Activated CD4-positive, alpha-beta T cell treated with anti-CD3 and anti-CD28 coated beads for 24 hours (primary cell): Measurements from ENCODE around the gene IP6K1.
"Not testable (repeated sequence)": the region's sequence is repeated elsewhere in the genome, so short reads cannot be mapped to it uniquely, and the experiment has no call there.

ENCODE experiments used
- DNase-seq, 2 donors: peaks; one replicate each; pipeline ENCODE4 v3.0.0-alpha.2; 2020; ENCODE audit warnings: low read depth in 2 of 2

The IP6K1 gene

GRCh38 chr3:49712166-49712565 lies 74.2 kb downstream of the IP6K1 start:
- DNase-seq = no peak

DNA sequence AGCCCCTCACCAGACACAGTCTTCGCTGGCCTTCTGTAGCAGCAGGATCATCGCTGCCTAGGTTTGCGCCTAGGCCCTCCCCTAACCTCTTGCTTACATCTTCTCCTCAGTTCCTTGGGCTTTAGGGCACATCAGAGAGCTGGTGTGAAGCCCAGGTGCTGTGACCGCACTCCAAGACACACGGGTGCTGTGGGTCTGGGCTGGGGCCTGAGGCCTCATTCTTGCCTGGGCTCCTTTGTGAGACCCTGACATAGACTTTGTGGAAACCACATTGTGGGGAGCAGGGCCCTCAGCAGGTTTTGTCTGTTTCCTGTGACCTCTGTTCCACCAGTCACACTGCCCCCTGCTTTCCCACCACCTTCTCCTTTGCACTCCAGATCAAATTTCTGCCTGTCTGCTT lies 74.9 kb downstream of the IP6K1 start:
- DNase-seq = no peak

DNA sequence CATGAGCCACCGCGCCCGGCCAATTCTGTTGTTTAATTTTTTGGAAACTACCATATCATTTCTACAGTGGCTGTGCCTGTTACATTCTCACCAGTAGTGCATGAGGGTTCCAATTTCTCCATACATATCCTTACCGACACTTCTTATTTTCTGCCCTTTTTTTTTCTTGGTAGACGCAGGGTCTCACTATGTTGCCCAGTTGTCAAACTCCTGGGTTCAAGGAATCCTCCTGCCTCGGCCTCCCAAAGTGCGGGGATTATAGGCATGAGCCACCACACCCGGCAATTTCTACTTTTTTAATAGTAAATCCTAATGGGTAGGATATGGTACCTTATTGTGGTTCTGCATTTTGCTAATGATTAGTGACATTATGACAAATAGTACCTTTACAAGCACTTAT lies 76.5 kb downstream of the IP6K1 start:
- no peak for DNase-seq

DNA sequence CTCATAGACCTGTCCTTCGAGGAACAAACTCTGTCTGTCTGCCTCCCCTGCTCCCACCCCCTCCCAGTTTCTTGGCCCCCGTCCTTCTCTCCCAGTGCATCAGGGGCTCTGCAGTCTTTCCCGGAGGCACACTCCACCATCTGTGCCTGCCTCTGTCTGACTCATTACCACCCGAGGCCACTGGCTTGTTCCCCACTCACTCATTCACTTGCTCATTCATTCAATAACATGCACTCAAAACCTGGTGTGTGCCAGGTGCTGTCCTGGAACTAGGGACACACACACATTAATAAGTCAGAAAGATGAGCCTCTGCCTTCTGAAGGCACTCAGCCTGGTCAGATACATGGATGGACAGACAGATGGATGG lies 79.2 kb downstream of the IP6K1 start:
- no peak for DNase-seq

- DNase-seq = no peak
These were observed 79.8 kb downstream of the IP6K1 start for GRCh38 chr3:49706456-49707112.

- DNase-seq = no peak
These were observed 80.9 kb downstream of the IP6K1 start for GRCh38 chr3:49705390-49705960.

- DNase-seq = no peak
These were observed 81.7 kb downstream of the IP6K1 start for GRCh38 chr3:49704629-49705028.

- DNase-seq = no peak
These were observed 82.4 kb downstream of the IP6K1 start for GRCh38 chr3:49703956-49704355.

- peak; percentile 44 to 45 for DNase-seq
These were observed 82.9 kb downstream of the IP6K1 start for GRCh38 chr3:49703443-49703927.

DNA sequence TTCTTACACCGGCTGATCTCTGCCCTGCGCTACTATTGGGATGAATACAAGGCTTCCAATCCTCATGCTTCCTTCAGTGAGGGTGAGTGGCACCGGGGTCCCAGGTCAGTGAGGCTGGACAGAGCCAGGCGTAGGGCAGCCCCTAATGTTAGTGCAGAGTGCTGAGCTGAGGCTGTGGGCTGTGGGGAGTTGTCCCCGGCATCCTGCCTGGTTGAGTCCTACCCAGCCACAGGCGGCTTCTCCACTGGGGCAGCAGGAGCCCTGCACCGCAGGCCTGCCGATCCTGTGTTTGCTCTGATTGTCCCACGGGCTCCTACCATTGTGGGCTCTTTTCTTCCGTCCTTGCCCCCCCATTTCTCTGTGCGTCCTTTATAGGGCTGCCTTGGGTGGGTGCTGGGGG lies 83.7 kb downstream of the IP6K1 start:
- no peak for DNase-seq

DNA sequence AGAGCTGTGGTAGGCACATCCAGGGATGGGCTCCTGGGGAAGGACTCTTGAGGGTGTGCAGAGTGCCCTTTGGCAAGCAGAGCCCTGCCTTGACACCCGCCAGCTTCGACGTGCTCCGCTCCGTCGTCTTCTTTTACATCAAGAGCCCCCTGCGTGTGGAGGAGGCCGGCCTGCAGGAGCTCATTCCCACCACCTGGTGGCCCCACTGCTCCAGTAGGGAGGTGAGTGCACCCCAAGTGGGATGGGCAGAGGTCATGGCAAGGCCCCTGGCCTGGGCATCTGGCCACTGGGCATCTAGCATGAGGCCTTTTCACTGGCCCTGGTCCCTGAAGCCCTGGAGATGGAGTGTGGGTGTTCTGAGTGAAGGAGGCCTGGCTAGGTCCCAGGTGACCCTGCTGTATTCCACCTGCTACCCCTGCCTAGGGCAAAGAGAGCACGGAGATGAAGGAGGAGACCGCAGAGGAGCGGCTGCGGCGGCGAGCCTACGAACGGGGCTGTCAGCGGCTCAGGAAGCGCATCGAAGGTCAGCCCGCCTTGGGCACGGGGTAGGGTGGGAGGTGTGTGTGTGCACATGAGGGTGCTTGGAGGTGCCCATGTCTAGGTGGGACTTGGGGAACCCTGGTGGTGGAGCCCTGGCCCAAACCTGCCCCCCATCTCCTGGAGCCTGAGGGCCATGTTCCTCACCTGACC lies 84.8 kb downstream of the IP6K1 start:
- no peak for DNase-seq

- no peak for DNase-seq
These were observed 85.8 kb downstream of the IP6K1 start for GRCh38 chr3:49700453-49701128.

DNA sequence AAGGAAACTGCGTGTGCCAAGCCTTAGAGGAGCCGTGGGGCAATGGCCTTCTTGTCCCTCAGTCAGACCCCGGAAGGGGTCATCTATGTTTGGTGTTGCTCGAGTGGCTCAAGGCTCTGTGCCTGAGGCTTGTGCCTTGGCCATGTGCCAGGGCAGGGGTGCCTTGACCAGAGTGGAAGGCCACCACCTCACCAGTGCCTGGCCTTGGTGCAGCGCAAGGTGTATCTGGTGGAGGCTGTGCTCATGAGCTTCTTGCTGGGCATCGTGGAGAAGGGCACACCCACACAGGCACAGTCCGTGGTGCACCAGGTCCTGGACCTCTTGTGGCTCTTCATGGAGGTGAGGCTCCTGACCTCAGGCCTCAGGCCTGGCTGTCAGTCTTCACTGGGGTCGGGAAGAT lies 86.3 kb downstream of the IP6K1 start:
- DNase-seq = no peak

GRCh38 chr3:49699281-49699979 lies 86.9 kb downstream of the IP6K1 start:
- no peak for DNase-seq

GRCh38 chr3:49695350-49696015 lies 90.9 kb downstream of the IP6K1 start:
- not testable (repeated sequence) for DNase-seq

GRCh38 chr3:49694409-49695070 lies 91.8 kb downstream of the IP6K1 start:
- not testable (repeated sequence) for DNase-seq

DNA sequence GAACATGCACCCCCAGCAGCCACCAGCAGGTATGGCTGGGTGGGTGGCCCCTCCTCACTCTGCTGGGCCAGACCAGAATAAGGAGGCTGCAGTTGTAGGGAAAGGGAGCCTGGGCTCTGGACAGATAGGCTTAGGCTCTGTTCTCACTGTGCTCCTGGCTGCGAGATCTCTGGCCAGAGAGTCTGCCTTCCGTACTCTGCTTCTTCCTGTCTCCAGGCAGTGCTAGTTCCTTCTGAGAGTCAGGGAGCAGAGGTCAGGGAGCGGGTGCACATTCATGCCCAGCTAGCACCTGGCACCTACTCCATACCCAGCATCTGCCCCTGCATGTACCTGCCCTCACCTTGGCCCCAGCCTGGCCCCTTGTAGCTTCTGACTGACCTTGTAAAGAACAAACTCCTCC lies 94.9 kb downstream of the IP6K1 start:
- DNase-seq = not testable (repeated sequence)

DNA sequence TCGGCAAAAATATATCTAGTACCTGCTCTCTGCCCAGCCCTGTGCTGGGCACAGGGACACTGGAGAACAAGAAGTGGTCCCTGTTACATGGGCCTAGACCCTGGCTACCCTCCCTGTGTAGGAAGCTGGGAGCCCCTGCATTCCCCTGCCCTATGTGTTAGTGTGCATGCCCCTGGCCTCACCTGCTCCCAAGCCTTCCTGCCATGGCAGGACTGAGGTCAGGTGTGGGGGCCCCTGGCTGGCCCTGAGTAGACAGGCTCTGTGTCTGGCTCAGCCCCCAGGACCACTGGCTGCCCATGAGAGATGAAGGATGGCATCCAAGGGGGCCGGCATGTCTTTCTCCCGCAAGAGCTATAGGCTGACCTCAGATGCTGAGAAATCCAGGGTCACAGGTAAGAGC lies 95.5 kb downstream of the IP6K1 start:
- not testable (repeated sequence) for DNase-seq

DNA sequence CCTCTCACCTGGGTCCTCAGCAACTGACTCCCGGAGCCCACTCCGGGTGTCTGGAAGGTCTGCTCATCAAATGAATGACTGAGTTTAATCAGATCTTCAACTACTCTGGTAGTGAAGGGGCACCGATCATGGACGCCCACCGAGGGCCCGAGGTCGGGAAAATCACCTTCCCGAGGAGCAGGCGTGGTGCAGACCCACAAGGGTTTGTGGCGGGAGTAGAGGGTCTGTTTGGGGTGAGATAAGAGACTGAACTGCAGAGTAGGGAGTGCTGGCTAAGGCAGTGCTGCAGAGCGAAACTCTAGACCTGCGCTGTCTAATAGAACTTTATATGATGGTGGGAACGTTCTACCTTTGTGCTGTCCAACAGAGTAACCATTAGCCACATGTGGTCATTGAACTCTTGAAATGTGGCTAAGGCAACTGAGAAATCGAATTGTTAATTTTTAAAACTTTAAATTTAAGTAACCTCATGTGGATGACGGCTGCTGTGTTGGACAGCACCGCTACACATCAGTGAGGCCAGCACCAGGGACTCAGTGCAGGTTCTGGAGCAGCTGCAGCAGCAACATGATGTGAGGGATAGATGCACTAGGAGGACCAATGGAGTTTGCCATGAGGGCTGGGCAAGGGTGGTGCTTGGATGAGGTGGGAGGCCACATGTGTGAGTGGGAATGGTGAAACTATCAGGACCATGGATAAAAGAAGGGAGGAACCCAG lies 96.3 kb downstream of the IP6K1 start:
- DNase-seq = not testable (repeated sequence)
